GM19438 (cell line): Measurements from ENCODE around the gene ILF3.

Experiments
- ATAC-seq: cut with Tn5 transposase; IDR thresholded peaks from one replicate; pipeline ENCODE4 v1.9.1; 2021; ENCODE audit warnings: low read depth; ENCODE audit not compliant: unreplicated experiment

The ILF3 gene

GRCh38 chr19:10694706-10695307 is 40.7 kb downstream of the ILF3 start:
- no peak for ATAC-seq

DNA sequence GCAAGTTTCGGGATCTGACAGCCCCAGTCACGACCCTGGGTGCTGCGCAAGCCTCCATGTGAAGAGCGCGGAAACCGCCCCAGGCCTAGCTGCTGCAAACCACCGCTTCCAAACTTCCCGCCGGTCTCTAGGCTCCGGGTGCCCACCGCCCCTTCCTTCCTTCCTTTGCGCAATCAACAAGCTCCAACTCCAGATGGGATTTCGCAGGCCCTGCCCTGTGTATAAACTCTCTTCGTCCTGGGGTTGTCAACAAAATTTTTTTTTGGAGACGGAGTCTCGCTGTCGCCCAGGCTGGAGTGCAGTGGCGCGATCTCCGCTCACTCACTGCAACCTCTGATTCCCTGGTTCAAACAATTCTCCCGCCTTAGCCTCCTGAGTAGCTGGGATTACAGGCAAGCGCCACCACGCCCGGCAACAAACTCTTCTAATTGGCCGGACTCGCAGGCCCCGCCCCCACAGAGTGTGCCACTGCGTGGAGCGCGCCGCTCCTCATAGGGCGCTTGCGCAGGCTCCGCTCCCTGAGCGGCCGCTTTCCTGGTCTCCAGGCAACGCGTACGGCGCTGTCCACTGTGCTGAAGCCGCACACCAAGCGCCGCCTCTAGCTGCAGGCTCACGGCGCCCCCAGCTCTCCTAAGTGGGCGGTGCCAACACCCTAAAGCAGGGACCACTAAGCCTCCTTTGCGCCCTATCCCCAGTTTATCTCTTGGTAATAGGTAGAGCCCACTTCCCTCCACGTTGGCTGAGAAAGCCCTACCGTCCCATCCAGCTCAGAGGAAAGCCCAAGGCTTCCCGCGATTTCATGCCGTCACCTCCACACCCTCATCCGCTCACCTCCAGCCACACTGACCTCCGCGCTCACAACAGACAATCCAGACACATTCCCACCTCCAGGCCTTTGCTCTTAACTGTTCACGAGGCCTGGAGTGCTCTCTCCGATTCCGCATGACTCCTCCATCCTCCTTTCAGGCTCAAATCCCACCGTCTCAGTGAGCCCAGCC is 41.6 kb downstream of the ILF3 start:
- ATAC-seq = no peak

- ATAC-seq = no peak
These were observed 45.6 kb downstream of the ILF3 start for GRCh38 chr19:10699650-10700335.

- ATAC-seq = peak; percentile 24
These were observed 47.9 kb downstream of the ILF3 start for GRCh38 chr19:10701955-10702525.

DNA sequence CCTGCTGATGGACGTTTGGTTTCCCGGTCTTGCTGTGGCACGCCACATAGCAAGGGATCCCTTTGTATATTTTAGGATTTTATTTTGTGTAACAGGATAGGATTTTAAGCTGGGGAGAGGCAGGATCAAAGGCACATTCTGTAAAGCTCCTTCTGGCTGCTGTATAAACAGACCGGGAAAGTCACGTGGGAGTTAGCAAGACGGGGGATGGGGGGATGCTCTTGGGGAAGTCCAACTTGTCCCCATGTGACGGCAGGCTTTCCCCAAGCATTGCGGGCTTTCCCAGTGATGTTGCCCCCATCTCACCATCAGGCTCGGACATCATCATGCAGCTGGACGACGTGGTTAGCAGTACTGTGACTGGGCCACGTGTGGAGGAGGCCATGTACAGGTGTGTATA is 52.8 kb downstream of the ILF3 start:
- ATAC-seq = no peak

DNA sequence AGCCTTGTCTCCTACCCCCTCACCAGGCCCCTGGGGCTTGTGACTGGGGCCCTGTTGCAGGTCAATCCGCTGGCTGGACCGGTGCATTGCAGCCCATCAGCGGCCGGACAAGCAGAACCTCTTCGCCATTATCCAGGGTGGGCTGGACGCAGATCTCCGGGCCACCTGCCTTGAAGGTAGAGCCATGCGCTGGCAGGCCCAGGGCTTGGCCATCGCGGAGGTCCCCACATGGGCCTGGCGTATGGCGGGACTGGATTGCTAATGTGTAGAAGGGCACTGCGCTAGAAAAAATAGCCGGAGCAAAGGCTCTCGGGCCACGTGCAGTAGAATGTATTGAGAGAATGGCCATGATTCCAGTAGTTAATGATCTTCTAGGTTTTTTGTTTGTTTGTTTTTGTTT is 53.3 kb downstream of the ILF3 start:
- no peak for ATAC-seq

DNA sequence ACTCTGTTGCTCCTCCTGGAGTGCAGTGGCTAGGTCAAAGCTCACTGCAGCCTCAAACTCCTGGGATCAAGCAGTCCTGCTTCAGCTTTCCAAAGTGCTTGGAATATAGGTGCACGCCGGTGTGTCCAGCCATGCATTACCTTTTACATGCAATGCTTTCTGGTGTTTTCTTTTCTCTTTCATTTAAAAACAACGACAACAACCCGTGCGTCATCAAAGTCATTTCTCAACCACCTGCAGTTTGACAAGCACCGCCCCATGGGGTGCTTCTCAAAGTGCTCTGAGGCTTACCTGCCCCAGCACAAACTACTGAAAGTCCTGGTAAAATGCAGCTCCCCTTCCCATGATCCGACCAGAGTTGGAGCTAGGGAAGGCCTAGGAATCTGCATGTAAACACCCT is 54.1 kb downstream of the ILF3 start:
- no peak for ATAC-seq

DNA sequence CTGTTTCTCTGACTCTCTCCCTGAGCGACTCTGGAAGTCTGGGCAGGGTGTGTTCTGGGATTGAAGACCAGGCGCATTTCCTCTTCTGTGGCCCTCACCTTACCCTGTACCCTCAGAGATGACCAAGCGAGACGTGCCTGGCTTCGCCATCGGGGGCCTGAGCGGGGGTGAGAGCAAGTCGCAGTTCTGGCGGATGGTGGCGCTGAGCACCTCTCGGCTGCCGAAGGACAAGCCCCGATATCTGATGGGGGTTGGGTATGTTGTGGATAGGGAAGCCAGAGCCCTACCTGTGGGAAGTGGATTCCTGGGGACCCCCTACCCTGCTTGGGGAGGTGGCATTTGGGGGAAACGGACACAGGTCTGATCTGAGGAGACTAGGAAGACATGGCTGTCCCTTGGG is 57.9 kb downstream of the ILF3 start:
- no peak for ATAC-seq

DNA sequence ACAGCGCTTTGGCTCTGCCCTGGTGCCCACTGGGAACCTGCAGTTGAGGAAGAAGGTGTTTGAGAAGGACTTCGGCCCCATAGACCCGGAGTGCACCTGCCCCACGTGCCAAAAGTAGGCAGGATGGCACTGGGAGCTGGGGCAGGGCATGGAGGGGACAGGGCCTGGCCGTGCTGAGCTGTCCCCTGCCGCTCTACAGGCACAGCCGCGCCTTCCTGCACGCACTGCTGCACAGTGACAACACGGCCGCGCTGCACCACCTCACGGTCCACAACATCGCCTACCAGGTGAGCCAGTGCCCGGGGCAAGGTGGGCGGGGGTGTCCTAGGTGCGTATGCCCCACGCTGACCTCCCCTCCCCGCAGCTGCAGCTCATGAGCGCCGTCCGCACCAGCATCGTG is 58.6 kb downstream of the ILF3 start:
- ATAC-seq = no peak

DNA sequence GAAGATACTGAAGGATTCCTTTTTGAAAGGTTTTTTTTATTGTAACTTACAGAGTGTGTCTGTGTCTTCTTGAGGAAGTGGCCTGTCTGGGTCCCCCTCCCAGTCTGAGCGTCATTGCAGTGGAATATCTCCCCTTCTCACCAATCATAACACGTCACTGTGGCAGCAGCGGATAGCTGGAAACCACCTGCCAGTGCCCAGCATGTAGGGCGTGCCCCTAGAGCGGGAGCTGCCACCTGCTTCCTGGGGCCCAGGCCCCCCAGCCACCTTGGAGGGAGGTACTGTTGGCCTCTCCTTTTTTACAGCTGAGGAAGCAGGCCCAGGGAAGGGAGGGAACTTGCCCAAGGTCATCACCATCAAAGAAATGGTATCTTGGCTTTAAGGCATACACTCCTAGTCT is 59.2 kb downstream of the ILF3 start:
- no peak for ATAC-seq

DNA sequence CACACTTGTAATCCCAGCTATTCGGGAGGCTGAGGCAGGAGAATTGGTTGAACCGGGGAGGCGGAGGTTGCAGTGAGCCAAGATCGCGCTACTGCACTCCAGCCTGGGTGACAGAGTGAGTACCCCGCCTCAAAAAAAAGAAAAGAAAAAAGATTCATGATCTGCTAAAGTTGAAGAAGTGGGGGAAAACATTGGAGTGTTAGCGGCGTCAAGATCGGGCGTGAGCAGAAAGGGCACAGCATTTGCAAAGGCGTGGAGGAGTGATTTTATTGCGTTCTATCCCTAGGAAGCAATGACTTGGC is 62.9 kb downstream of the ILF3 start:
- ATAC-seq = no peak

DNA sequence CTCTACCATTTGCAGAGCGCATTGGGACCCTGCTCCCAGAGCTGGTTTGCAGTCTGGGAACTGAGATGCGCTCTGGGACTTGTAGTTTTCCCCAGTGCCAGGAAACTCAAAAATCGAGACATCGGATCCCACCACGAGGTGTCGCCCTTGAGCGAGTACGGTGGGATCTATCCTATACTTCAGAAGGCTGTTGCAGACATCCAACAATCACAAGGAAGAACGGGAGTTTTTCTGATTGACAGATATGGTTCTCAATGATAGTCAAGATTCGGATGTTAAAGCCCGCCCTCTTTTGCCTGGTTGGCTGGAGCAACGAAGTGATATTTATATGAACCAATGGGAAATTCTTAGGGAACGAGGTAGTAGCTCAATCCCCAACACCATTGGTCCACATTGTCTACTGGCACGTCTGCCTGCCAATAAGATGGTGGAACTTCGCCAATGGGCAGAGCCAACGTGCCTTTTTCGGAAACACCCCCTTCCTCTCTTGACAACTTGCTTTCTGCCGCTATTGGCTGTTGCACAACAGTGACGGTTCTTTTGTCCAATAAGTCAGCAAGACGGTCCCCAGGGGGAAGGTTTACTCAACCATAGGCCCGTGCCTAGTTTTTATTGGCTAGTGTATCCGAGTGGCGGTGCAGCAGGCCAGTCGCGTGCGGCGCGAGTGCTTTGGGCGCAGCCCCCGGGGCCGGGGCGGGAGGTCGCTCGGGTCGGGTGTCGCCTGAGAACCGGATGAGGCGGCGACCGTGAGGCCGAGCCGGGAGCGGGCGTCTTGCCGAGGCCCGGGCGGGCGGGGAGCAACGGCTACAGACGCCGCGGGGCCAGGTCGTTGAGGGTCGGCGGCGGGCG is 63.4 kb downstream of the ILF3 start, which contains the start of gene DNM2:
DNM2 (plus strand) TSS at position 724 of the 849 bp plus-strand sequence. CDS start 164 bp downstream, outside the sequence.
- peak; percentile 77 for ATAC-seq

DNA sequence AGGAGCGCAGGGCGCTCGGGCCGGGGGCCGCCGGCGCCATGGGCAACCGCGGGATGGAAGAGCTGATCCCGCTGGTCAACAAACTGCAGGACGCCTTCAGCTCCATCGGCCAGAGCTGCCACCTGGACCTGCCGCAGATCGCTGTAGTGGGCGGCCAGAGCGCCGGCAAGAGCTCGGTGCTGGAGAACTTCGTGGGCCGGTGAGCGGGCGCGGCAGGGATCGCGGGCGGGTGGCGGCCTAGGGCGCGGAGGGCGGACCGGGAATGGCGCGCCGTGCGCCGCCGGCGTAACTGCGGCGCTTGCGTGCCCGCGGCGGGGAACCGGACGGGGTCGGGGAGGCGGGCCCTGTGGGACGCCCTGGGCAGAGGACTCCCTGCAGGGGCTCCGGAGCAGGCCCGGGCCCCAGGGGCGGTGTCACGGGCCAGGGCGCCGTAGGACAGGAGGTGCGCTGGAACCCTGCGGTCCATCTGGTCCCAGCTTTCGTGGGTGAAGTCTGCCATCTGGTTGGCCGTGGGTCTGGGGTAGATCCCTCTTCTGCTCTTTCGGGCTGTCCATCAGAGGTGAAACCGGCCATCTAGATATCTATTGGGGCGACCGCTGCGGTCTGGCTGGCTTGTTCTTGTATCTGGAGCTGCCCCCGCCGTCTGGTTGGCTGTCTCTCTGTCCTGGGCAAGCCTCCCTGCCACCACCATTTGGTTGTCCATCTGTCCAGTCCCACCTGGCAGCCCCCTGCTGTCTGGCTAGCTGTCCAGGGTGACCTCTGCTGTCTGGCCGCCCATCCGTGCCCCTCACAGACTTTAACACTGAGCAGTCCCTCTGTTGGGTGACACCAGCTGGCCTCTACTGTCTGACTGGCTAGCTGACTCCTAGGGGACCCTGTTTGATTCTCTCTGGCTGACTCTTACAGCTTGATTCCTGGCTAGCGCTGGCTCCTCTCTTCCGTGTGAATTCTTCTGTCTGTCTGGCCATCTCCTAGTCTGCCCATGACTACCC is 64.4 kb downstream of the ILF3 start:
- no peak for ATAC-seq

- ATAC-seq = no peak
These were observed 65.4 kb downstream of the ILF3 start for GRCh38 chr19:10719466-10719961.

DNA sequence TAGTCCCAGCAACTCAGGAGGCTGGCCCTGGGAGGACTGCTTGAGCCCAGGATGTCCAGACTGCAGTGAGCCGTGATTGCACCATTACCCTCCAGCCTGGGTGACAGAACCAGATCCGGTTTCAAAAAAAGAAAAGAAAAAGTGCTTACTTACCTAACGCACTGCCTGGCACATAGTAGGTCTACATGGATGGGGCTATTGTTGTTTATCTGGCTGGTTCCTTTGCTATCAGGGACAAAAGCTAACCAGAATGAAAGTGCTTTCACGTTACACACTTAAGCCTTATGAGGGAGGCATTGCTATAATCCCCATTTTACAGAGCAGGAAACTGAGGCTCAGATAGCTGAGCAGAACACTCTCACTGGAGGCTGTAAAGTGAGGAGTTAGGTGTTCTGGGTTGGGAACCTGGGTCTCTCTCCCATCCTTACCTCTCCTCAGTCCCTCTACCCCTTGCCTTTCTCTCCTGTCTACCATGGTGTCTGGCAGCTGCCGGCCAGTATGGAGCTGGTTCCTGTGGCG is 66.5 kb downstream of the ILF3 start:
- no peak for ATAC-seq

- no peak for ATAC-seq
These were observed 69.4 kb downstream of the ILF3 start for GRCh38 chr19:10723591-10723990.

DNA sequence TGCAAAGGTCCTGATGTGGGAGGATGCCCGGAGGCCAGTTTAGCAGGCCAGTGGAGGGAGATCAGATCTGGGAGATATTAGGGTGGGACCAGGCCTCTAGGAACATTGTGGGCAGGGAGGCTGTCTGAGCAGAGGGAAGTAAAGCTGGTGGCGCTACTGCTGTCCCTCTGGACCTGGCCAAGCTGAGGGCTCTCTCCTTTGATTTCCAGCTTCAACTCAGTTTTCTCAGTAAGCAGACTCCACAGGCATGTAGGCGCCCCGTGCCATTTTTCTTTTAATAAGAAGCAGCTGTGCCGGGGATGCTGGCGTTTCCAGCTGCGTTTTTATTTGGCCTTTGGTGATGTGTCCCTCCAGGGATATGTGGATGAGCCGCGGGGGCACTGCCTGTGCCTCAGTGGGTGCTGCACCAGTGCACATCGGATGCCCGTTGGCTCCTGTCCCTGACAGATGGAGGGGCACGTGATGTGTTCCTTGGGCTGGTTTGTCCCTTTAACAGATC is 70.5 kb downstream of the ILF3 start:
- ATAC-seq = no peak

GRCh38 chr19:10725415-10725814 is 71.3 kb downstream of the ILF3 start:
- no peak for ATAC-seq
